GM23338 (cell line): Measurements from ENCODE around the gene GRK2. TPM values are rescaled to one million over a fixed set of nuclear protein-coding genes. Genes with fewer than 3 reads are reported as not detected.

Source experiments
- ATAC-seq: fragments of 200-7000 bp; cut with Tn5 transposase; 3 replicates; pipeline ENCODE4 v1.9.1; 2020
- DNase-seq: peaks from one replicate; pipeline ENCODE4 v3.0.0-alpha.2; 2015; ENCODE audit warnings: low spot score
- H2AFZ ChIP-seq: fragments of 200-600 bp; sonication (generic); 2 replicates; pipeline ENCODE4 v1.8.0; 2016; ENCODE audit warnings: antibody characterized with exemption, mild to moderate bottlenecking, moderate library complexity
- H3F3A ChIP-seq: fragments of 200-600 bp; sonication (generic); replicated peaks from 2 replicates; pipeline ENCODE4 v1.8.0; 2017; ENCODE audit warnings: antibody characterized with exemption, mixed run types, low read depth
- H3K27ac ChIP-seq: fragments of 200-600 bp; sonication (generic); 2 replicates; pipeline ENCODE4 v1.6.1; 2016; ENCODE audit warnings: low read depth
- H3K27me3 ChIP-seq: fragments of 200-600 bp; sonication (generic); 2 replicates; pipeline ENCODE4 v1.8.0; 2016; ENCODE audit warnings: mild to moderate bottlenecking, mixed run types, moderate library complexity; ENCODE audit not compliant: insufficient read depth
- H3K36me3 ChIP-seq: fragments of 200-600 bp; sonication (generic); 2 replicates; pipeline ENCODE4 v1.8.0; 2016; ENCODE audit warnings: mild to moderate bottlenecking; ENCODE audit not compliant: insufficient read depth
- H3K4me1 ChIP-seq: fragments of 200-600 bp; sonication (generic); 2 replicates; pipeline ENCODE4 v1.8.0; 2016; ENCODE audit warnings: mild to moderate bottlenecking, moderate library complexity; ENCODE audit not compliant: insufficient read depth
- H3K4me2 ChIP-seq: fragments of 200-600 bp; sonication (generic); 2 replicates; pipeline ENCODE4 v1.7.1; 2017; ENCODE audit warnings: mixed run types
- H3K4me3 ChIP-seq: fragments of 200-600 bp; sonication (generic); 2 replicates; pipeline ENCODE4 v1.6.1; 2016; ENCODE audit warnings: mixed run types
- H3K79me2 ChIP-seq: fragments of 200-600 bp; sonication (generic); replicated peaks from 2 replicates; pipeline ENCODE4 v1.8.0; 2017; ENCODE audit warnings: mild to moderate bottlenecking; ENCODE audit not compliant: insufficient read depth
- H3K9me2 ChIP-seq: fragments of 200-600 bp; sonication (generic); 2 replicates; pipeline ENCODE4 v1.8.0; 2017; ENCODE audit not compliant: insufficient read depth
- H4K20me1 ChIP-seq: fragments of 200-600 bp; sonication (generic); replicated peaks from 2 replicates; pipeline ENCODE4 v1.8.0; 2017; ENCODE audit warnings: mild to moderate bottlenecking; ENCODE audit not compliant: insufficient read depth
- H3K27ac Mint-ChIP-seq: 2 replicates; pipeline ENCODE4 v1.8.0; 2020; ENCODE audit warnings: inconsistent platforms, mild to moderate bottlenecking, moderate library complexity, mixed read lengths
- H3K27me3 Mint-ChIP-seq: 3 replicates; pipeline ENCODE4 v1.8.0; 2022; ENCODE audit warnings: low read depth, mild to moderate bottlenecking, moderate library complexity, mixed read lengths, inconsistent platforms; ENCODE audit not compliant: insufficient read depth, poor library complexity
- H3K36me3 Mint-ChIP-seq: 3 replicates; pipeline ENCODE4 v1.8.0; 2021; ENCODE audit warnings: low read depth, mild to moderate bottlenecking, inconsistent platforms, moderate library complexity, mixed read lengths
- H3K4me1 Mint-ChIP-seq: 3 replicates; pipeline ENCODE4 v1.8.0; 2020; ENCODE audit warnings: mild to moderate bottlenecking, inconsistent platforms, mixed read lengths
- H3K4me3 Mint-ChIP-seq: 3 replicates; pipeline ENCODE4 v1.8.0; 2021; ENCODE audit warnings: moderate library complexity, mild to moderate bottlenecking, inconsistent platforms, mixed read lengths
- H3K9me3 Mint-ChIP-seq: 3 replicates; pipeline ENCODE4 v1.8.0; 2020; ENCODE audit warnings: moderate library complexity, mild to moderate bottlenecking, inconsistent platforms, mixed read lengths
- CREB1 ChIP-seq: fragments of 250-450 bp; sonication (Bioruptor Pico); IDR thresholded peaks from 2 replicates; pipeline ENCODE4 v1.5.0; 2020; ENCODE audit warnings: low read depth, mild to moderate bottlenecking, moderate library complexity
- CTCF ChIP-seq, 2 experiments: fragments of 200-600 bp in 1 of 2; sonication (generic) in 1 of 2; conservative IDR thresholded peaks; 2 replicates each; pipeline versions ENCODE4 v1.5.1 to v1.6.1; 2016 to 2017; ENCODE audit warnings: antibody characterized with exemption in 2 of 2, low read depth in 2 of 2, mild to moderate bottlenecking in 2 of 2, moderate library complexity in 1 of 2
- ETS1 ChIP-seq: IDR thresholded peaks from 2 replicates; pipeline ENCODE4 v1.6.1; 2016; ENCODE audit warnings: antibody characterized with exemption
- EZH2phosphoT487 ChIP-seq: fragments of 200-600 bp; sonication (generic); IDR thresholded peaks from one replicate; pipeline ENCODE4 v1.8.1; 2018; ENCODE audit warnings: antibody characterized with exemption; ENCODE audit not compliant: unreplicated experiment
- JUNB ChIP-seq: IDR thresholded peaks from one replicate; pipeline ENCODE4 v1.6.1; 2016; ENCODE audit warnings: antibody characterized with exemption; ENCODE audit not compliant: unreplicated experiment
- NANOG ChIP-seq: IDR thresholded peaks from 2 replicates; pipeline ENCODE4 v1.6.1; 2016; ENCODE audit warnings: antibody characterized with exemption, borderline replicate concordance
- POLR2AphosphoS5 ChIP-seq: IDR thresholded peaks from 2 replicates; pipeline ENCODE4 v1.6.1; 2016; ENCODE audit warnings: antibody characterized with exemption, low read depth
- REST ChIP-seq: IDR thresholded peaks from one replicate; pipeline ENCODE4 v1.6.1; 2018; ENCODE audit warnings: antibody characterized with exemption; ENCODE audit not compliant: unreplicated experiment
- ZNF331 ChIP-seq: fragments of 250-450 bp; sonication (Bioruptor Pico); IDR thresholded peaks from 2 replicates; pipeline ENCODE4 v1.5.0; 2020; ENCODE audit warnings: low read depth, mild to moderate bottlenecking, moderate library complexity
- polyA plus RNA-seq: library from polyadenylated mRNA; unstranded; fragments of >200 nt; fragmentation: Nextera tagmentation; extraction: Ambion mirVana; gene quantifications from 2 replicates; pipeline ENCODE4 v1.2.1, GENCODE V29; 2016
- total RNA-seq: library from RNA; depleted of rRNA; stranded (reverse); fragments of >200 nt; shearing (Covaris generic); gene quantifications from 2 replicates; pipeline ENCODE4 v1.2.3, GENCODE V29; 2014

The GRK2 gene
- total and polyA plus RNA-seq, 2 experiments from 2014 or later, result 19.5 to 72.5 TPM

- Histone ChIP-seq H3F3A (peaks cover 18% of the 10 kb centered on the region), H2AFZ (no peak overlapping the region), H3K27me3 (no peaks in the 10 kb centered on the region), H4K20me1 (peaks cover 17% of the 10 kb centered on the region; the same call in 1 of the 2 replicates), H3K4me3 (peak overlapping the region; percentile 44; the same call in 1 of the 2 replicates), H3K9me2 (no peaks in the 10 kb centered on the region), H3K79me2 (peaks cover 74% of the 10 kb centered on the region), H3K4me1 (peaks cover 23% of the 10 kb centered on the region), H3K36me3 (peaks cover 3% of the 10 kb centered on the region; the same call in 1 of the 2 replicates), H3K27ac (peak overlapping the region; percentile 72), H3K4me2 (peak overlapping the region; percentile 78)
- Mint-ChIP-seq H3K27me3 (peaks cover 16% of the 10 kb centered on the region), H3K36me3 (peaks cover 15% of the 10 kb centered on the region; the same call in 2 of the 3 replicates), H3K27ac (peak overlapping the region; percentile 74), H3K4me3 (peak overlapping the region; percentile 61), H3K9me3 (no peaks in the 10 kb centered on the region), H3K4me1 (peaks cover 52% of the 10 kb centered on the region)
- no peak for DNase-seq
- TF ChIP-seq EZH2phosphoT487, result no peak
- no peak for TF ChIP-seq CREB1 (CRISPR knock-in tag)
- no peak for TF ChIP-seq ETS1
- TF ChIP-seq POLR2AphosphoS5, result no peak
- TF ChIP-seq NANOG, result no peak
- ATAC-seq, result no peak
Observed at GRCh38 chr11:67269401-67270255, 3.4 kb downstream of the GRK2 start.

GRCh38 chr11:67270256-67271204, 4.3 kb downstream of the GRK2 start:
- Mint-ChIP-seq H3K27ac (peak overlapping the region; percentile 74), H3K4me3 (peak overlapping the region; percentile 61), H3K4me1 (peaks cover 53% of the 10 kb centered on the region), H3K9me3 (no peaks in the 10 kb centered on the region), H3K36me3 (peaks cover 15% of the 10 kb centered on the region; the same call in 2 of the 3 replicates), H3K27me3 (peaks cover 9% of the 10 kb centered on the region)
- no peak overlapping the region for H2AFZ ChIP-seq
- no peaks in the 10 kb centered on the region for H3K27me3 ChIP-seq
- peaks cover 18% of the 10 kb centered on the region for H3F3A ChIP-seq
- peak overlapping the region; percentile 78 for H3K4me2 ChIP-seq
- H3K4me3 ChIP-seq, result peak overlapping the region; percentile 44; the same call in 1 of the 2 replicates
- H3K79me2 ChIP-seq, result peaks cover 79% of the 10 kb centered on the region
- H4K20me1 ChIP-seq, result peaks cover 17% of the 10 kb centered on the region; the same call in 1 of the 2 replicates
- peaks cover 23% of the 10 kb centered on the region for H3K4me1 ChIP-seq
- no peaks in the 10 kb centered on the region for H3K9me2 ChIP-seq
- peak overlapping the region; percentile 72 for H3K27ac ChIP-seq
- H3K36me3 ChIP-seq, result peaks cover 3% of the 10 kb centered on the region; the same call in 1 of the 2 replicates
- ATAC-seq, result peak; percentile 49
- TF ChIP-seq CREB1 (CRISPR knock-in tag) (no peak), CTCF (conservative IDR thresholded peaks at IDR 0.05; ENCODE audit: low read depth in 2 of 2) (no peak), ZNF331 (CRISPR knock-in tag) (no peak), EZH2phosphoT487 (no peak), ETS1 (peak; percentile 54; the same call in 1 of the 2 replicates), REST (no peak), NANOG (no peak), JUNB (no peak)
- DNase-seq, result peak; percentile 82
